Astrocyte (in vitro differentiated cells and primary cell): ENCODE data around the gene PUDP.

Experiments used
- EZH2 ChIP-seq: IDR thresholded peaks from 2 replicates; pipeline ENCODE4 v1.6.1; 2012; ENCODE audit warnings: mild to moderate bottlenecking, low read length, inconsistent platforms; ENCODE audit not compliant: insufficient read depth
- TF ChIP-seq, protein P1 (sequence below): IDR thresholded peaks from 2 replicates; pipeline ENCODE4 v1.5.1; 2011; ENCODE audit warnings: low read depth, mild to moderate bottlenecking, inconsistent platforms, low read length, moderate library complexity; ENCODE audit not compliant: insufficient read depth

DNA sequence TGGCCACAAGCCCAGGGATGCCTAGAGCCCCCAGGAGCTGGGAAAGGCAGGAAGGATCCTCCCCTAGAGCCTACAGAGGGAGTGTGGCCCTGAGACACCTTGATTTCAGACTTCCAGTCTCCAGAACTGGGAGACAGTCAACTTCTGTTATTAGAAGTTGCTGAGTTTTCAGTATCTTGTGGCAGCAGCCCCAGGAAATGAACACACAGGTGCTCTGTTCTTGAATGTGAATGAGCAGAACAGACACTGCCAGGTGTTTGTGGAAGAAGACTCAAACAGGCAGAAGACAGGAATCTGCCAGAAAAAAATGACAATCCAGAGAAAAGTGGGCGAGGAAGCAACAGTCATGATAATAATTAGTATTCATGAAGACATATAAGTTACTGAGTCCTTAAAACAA is 64.9 kb downstream of the PUDP start:
- TF ChIP-seq, protein P1, sequence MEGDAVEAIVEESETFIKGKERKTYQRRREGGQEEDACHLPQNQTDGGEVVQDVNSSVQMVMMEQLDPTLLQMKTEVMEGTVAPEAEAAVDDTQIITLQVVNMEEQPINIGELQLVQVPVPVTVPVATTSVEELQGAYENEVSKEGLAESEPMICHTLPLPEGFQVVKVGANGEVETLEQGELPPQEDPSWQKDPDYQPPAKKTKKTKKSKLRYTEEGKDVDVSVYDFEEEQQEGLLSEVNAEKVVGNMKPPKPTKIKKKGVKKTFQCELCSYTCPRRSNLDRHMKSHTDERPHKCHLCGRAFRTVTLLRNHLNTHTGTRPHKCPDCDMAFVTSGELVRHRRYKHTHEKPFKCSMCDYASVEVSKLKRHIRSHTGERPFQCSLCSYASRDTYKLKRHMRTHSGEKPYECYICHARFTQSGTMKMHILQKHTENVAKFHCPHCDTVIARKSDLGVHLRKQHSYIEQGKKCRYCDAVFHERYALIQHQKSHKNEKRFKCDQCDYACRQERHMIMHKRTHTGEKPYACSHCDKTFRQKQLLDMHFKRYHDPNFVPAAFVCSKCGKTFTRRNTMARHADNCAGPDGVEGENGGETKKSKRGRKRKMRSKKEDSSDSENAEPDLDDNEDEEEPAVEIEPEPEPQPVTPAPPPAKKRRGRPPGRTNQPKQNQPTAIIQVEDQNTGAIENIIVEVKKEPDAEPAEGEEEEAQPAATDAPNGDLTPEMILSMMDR: no peak
- TF ChIP-seq EZH2: no peak
